Activated effector memory CD4-positive, alpha-beta T cell treated with Interleukin-2 at 50 U/mL for 16 hours (primary cell): Measurements from ENCODE around the gene ROS1.

Source experiments
- DNase-seq: peaks from one replicate; pipeline ENCODE4 v3.0.0-alpha.2; 2020

The ROS1 gene

DNA sequence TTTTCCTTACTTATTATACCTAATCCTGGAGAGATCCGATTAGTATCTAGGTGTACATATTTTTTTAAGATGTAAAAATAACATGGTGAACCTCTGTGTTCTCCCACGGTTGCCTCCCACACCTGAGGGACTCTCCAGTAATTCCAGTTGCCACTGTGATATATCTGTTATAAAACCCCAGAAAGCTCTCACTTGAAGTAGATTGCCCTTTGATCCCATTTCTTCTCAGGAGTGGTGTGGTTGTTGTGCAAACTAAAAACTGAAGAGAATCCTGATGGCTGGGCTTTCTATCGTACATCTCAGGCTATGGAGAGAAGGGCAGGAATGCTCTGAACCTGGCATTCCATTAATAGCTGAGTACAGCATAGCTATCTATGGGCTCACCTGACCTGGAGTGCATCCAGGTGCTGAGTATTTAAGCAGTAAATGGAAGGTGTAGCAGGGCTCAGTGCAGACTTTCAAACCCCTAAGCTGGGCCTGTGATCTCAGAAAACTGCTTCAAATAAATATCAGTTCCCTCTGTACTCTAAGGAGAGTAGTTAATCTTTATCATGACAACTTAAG, 119.4 kb downstream of the ROS1 start:
- no peak for DNase-seq

GRCh38 chr6:117304446-117304845, 121.3 kb downstream of the ROS1 start:
- DNase-seq: no peak

GRCh38 chr6:117303323-117303722, 122.4 kb downstream of the ROS1 start:
- no peak for DNase-seq

GRCh38 chr6:117298941-117299340, 126.8 kb downstream of the ROS1 start:
- DNase-seq: no peak

DNA sequence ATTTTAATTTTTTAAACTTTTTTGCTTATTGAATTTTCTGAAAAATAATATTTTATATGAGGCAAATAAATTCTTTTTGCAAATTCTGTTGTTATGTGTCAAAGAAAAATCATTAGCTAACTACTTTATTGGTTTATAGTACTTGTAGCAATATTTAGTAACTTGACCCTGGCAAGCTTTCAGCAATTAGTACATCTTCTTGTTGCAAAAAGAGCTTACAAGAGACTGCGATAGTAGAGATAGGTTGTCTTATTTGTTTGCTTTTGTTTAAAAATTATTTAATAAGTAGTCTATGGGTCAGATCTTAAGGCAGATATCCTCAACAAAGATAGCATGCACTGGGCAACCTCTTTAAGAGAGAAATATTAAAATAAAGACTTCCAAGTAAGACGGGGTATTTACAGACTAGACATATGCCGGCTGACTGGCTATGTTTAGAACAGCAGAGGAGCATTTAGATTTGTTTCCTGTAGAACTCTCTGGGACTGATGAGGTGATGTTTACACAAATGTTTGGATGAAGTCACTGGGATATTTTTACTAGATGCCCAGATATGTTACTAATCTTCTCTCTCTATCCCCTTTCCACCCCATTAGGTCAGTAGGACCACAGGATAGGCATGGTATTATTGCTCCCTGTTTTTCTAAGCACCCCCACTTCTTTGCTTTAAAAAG, 135.4 kb downstream of the ROS1 start:
- DNase-seq: no peak

DNA sequence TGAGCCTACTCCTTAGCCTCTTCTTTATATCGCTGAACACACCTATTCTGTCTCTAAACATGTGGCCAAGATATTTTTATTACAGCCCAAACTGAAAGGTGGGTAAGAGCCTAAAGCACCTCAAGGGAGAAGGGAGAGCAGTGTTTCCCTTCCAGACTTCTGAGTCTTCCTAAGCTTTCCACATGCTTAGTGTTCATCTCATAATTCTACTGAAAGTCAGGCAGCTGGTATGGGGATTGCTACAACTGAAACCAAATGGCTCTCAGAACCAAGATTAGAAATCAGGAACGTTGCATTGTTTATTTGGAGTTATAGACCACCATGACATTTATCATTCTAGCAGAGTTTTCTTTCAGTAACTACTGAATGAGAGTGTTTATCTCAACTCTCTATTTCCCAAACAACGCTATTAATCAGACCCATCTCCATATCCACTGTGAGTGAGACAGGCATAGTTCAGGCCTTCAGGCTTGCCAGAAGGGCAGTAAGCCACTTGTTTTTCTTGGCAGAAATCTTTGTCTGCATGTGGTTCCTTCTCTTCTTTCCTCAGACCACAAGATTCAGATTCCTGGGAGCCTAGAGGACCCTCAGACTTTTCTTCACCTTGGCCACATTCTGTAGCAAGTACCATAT, 137.5 kb downstream of the ROS1 start:
- DNase-seq: no peak

- no peak for DNase-seq
Observed at GRCh38 chr6:117280922-117281321, 144.8 kb downstream of the ROS1 start.

- no peak for DNase-seq
Observed at GRCh38 chr6:117276778-117277316, 148.9 kb downstream of the ROS1 start.

GRCh38 chr6:117275711-117276110, 150.0 kb downstream of the ROS1 start:
- DNase-seq: no peak

DNA sequence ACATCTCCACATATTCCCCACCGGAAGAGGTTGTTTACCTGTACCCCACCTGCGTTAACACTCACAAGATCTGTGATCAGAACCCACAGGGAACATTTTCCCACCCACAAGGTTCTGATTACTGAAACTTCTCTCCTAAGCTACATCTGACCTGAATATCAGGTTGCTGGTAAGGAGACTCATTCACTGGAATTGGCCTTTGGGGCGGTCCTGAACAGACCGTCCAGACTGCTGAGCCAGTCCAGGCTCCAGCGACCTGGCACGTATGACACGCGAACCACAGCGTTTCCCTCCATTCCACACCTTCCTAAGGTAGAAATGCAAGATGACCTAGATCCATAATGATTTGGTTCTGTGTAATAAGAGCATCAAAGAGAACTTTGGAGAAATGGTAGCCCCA, 150.5 kb downstream of the ROS1 start:
- no peak for DNase-seq

- DNase-seq: no peak
Observed at GRCh38 chr6:117272891-117273290, 152.9 kb downstream of the ROS1 start.

DNA sequence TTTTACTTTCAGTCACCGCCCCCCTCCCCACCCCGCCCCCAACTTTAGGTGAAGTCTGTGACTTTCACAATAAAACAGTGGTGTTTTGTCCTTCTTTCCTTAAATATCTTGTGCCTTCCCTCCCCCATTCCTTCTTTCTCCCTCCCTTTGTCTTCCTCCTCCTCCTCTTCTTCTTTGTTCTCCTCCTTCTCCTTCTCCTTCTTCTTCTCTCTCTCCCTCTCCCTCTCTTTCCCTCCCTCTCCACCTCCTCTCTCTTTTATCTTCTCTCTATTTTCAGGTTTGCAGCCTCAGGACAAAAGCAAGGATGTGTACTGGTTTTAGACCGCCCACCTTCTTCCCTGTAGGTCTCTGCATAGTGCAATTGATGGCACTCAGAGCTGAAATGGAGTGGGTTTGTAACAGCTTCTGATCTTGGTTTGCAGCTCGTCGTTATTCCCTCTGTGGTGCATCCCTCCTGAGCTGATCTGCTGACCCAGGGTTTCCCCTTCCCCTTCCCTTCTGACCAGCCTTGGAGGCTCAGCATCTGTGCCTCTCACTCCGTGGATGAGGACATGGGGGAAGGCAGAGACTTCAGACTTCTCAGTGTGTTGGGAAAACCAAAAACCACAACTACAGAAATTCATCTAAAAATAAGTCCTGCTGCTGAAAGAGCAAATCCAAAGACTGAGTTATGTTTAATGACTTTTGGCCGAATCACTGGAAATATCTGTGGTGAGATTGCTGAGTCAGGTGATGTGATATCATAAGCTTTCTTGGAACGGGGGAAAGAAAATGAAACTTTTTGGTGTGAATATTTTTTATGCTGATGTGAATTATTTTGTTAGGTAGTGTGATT, 153.5 kb downstream of the ROS1 start:
- no peak for DNase-seq

GRCh38 chr6:117270843-117271507, 154.8 kb downstream of the ROS1 start:
- no peak for DNase-seq

DNA sequence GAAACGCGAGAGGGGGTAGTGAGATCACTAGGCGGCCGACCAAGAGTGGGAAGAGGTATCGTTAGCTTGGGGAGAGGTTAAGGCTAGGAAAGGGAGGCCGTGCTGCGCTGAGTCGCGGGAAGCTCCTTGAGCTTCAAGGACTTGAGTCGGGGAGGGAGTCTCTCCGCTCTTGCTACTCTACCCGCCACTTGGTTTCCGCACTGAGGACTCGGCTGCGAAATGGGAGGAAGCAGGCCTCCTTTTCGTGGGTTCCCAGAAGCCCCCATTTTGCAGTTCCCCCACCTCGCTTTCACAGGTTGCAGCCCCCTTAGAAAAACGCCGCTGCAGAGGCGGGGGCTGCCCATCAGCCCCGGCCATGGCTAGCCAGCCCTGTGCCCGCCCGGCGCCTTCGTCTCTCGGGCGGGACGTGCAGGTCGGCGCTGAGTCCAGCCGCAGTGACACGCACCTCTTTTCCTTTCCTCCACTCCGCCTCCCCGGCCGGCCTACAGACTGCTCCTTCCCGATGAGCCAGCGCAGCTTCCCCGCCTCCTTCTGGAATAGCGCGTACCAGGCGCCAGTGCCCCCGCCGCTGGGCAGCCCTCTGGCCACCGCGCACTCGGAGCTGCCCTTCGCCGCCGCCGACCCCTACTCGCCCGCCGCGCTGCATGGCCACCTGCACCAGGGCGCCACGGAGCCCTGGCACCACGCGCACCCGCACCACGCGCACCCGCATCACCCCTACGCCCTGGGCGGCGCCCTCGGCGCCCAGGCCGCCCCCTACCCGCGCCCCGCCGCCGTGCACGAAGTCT, 155.5 kb downstream of the ROS1 start:
- DNase-seq: no peak

DNA sequence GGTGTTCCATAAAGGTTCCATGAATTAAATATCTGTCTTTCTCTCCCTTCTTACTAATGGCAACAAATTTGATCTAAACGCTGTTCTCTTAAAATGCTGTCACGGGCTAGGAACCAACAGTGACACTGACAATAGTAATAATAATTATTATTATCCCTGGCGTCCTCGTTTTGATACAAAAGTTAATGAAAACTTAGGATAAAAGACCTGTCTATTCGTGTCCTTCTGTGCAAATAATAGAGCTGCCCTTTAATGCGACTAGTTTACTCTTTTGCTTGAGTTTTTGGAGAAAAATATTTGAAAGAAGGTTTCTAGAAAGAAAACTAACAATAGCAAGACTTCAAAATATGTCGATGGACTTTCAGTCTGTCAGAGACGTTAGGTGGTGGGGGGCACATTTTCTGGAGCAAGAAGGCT, 156.1 kb downstream of the ROS1 start:
- no peak for DNase-seq

DNA sequence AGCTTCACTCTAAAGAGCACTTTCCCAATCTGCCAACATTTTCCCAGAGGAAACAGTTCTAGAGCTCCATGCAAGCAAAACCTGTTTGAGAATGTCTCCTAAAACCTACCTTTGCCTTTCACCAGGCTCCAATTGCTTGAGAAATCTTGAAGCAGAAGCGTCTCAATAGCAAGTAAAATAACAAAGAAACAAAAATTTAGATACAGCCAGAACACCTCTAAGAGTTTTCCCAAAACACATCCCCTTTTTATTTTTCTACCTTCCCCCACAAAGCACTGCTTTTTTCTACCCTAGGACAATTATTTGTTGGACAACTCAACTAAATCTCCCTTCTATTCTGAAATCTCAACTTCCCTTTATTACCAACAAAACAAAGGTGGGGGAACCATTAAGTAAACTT, 156.8 kb downstream of the ROS1 start:
- no peak for DNase-seq

DNA sequence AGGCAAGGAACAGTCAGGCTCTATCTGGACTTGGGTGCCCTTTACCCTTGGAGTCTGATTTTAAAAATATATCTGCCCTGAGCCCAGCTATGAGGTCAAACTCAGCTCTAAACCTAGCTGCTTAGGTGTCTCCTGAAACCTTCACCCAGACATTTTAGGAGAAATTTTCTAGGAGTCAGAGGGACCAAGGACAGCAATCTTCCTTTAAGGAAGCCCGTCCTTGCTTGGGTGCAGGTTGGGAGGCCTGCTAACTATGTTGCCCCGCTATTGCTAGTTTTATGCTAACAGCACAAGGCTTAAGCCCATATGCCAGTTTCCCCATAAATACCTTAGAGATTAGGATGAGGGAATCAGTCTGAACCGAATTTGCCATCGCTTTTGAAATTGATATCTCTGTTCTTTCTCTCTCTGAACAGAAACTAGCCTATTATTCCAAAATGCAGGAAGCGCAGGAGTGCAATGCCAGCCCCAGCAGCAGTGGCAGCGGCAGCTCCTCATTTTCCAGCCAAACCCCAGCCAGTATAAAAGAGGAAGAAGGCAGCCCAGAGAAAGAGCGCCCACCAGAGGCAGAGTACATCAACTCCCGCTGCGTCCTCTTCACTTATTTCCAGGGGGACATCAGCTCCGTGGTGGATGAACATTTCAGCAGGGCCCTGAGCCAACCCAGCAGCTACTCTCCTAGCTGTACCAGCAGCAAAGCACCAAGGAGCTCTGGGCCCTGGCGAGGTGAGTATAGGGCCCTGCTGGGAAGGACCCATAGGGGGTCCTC, 157.8 kb downstream of the ROS1 start:
- no peak for DNase-seq

GRCh38 chr6:117267054-117267347, 158.7 kb downstream of the ROS1 start:
- no peak for DNase-seq

- DNase-seq: no peak
Observed at GRCh38 chr6:117266257-117267053, 159.3 kb downstream of the ROS1 start.
